ENCODE measurements around the gene CPB2. TPM values are rescaled to one million over a fixed set of nuclear protein-coding genes. Genes with fewer than 3 reads are reported as not detected.

Gene CPB2
- not detected for total RNA-seq
- long read RNA-seq, donor 1 = 0 reads
- long read RNA-seq, donor 2 = 0 reads

- DNase-seq (ENCODE audit: low spot score) = no peak
- intact Hi-C loops (cut with DNase I) = no loop called here
Observed at GRCh38 chr13:46104868-46105267, at the start of gene CPB2. CPB2 (minus strand) TSS chr13:46105033; CDS start chr13:46105009, 24 bp downstream.

GRCh38 chr13:46154136-46154801, 49.4 kb upstream of the CPB2 start:
- intact Hi-C loops (cut with DNase I) = no loop called here
- no peak for DNase-seq (ENCODE audit: low spot score)

GRCh38 chr13:46152627-46153328, 47.9 kb upstream of the CPB2 start:
- DNase-seq (ENCODE audit: low spot score) = no peak
- intact Hi-C loops (cut with DNase I) = no loop called here

DNA sequence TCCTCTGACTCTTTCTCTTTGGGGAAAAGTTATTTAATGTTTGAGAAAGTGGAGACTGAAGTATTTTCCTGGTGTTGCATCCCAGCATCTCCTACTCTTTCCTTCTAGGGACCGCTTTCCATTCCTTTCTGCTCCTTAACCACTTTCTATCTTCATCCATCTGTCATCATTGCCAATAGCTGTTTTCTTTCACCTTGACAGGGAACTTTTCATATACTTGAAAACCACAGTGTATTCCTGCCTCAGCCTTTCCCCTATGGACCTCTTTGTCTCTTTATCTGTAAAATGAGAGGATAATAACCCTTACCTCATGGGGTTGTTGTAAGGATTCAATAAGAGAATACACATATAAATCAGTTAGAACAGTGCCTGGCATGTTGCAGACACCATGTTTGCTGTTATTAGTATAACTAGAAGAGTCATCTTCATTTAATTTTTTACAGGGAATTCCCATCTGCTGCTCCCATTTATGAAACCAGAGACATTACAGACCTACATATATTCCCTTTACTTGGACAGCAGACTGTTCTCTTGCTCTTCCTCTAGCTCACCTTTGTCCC, 45.4 kb upstream of the CPB2 start:
- intact Hi-C loops (cut with DNase I) = no loop called here
- no peak for DNase-seq (ENCODE audit: low spot score)

GRCh38 chr13:46149272-46150133, 44.7 kb upstream of the CPB2 start:
- intact Hi-C loops (cut with DNase I) = no loop called here

GRCh38 chr13:46146898-46147297, 42.1 kb upstream of the CPB2 start:
- intact Hi-C loops (cut with DNase I) = no loop called here

More at GRCh38 chr13:46149272-46150133, 44.7 kb upstream of the CPB2 start:
- no peak for DNase-seq (ENCODE audit: low spot score)

DNA sequence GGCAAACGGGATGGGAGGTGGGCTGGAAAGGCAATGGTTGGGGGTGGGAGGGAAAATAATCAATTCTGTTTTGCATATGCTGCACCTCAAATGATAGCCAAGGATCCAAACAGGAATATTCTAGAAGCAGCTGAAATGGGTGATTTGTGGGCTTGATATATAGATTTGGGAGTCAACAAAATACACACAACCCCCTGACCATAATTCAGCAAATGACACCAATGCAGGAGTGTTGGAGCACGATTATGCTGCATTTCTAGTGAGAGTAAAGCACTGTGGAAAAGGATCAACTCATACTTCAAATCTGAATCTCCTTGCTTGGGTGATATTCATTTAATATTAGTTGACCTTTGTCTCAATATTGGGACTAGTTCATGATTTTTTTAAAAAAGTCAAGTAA, 41.1 kb upstream of the CPB2 start:
- intact Hi-C loops (cut with DNase I) = no loop called here
- no peak for DNase-seq (ENCODE audit: low spot score)

More at GRCh38 chr13:46146898-46147297, 42.1 kb upstream of the CPB2 start:
- DNase-seq (ENCODE audit: low spot score) = no peak

DNA sequence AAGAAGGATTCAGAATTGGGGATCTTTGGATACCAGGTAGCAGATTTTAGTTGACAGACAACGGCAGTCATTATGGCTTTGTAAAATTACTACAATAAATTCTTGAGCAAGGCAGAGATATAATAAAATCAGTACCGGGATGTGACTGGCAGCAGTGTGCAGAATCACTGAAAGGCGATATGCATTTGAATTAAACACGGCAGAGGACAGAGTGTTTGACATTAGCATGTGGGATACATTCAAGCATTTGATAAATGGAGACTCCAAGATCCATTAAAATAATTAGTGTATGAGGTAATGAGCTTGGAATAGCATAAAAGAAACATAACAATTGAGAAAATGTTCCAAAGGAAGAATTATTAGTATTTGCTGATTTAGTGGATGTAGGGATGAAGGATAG, 40.3 kb upstream of the CPB2 start:
- no peak for DNase-seq (ENCODE audit: low spot score)
- intact Hi-C loops (cut with DNase I) = no loop called here

- intact Hi-C loops (cut with DNase I) = no loop called here
- DNase-seq (ENCODE audit: low spot score) = no peak
Observed at GRCh38 chr13:46143184-46143701, 38.4 kb upstream of the CPB2 start.

DNA sequence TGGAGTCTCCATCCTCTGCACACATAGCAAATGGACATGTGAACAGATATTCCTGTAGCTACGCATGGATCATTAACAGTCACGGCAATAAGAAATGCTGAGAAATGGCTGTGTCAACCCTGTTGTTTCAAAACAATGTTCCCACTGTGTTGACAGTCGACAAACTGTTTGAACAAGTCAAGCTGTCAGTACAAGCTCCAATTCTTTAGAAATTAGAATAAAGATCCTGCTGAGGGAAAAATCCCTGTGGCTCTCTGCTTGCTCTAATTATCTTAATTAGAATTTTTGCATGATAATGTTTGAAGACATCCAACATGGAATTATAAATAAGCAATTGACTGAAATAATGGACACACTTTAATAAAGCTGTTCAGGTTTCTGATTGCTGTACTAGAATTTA, 37.9 kb upstream of the CPB2 start:
- DNase-seq (ENCODE audit: low spot score) = no peak
- intact Hi-C loops (cut with DNase I) = no loop called here

DNA sequence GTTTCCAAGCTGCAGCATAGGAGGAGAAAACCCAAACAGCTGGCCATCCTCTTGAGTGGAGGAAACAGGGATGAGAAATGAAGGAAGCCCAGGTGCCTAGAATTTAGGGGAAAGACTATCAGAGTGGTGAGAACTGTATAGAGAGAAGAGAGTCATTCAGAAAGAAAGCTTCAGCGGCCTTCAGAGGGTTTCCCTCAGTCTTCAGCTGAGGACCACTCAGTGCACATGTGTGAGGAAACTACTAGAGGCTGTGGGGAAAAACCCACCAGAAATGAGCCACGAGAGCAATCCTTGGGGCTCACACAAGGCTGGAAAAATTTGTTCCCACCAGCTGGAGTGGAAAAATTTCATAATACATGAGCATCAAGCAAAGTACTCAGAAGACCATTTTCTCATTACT, 35.2 kb upstream of the CPB2 start:
- no peak for DNase-seq (ENCODE audit: low spot score)
- intact Hi-C loops (cut with DNase I) = no loop called here

DNA sequence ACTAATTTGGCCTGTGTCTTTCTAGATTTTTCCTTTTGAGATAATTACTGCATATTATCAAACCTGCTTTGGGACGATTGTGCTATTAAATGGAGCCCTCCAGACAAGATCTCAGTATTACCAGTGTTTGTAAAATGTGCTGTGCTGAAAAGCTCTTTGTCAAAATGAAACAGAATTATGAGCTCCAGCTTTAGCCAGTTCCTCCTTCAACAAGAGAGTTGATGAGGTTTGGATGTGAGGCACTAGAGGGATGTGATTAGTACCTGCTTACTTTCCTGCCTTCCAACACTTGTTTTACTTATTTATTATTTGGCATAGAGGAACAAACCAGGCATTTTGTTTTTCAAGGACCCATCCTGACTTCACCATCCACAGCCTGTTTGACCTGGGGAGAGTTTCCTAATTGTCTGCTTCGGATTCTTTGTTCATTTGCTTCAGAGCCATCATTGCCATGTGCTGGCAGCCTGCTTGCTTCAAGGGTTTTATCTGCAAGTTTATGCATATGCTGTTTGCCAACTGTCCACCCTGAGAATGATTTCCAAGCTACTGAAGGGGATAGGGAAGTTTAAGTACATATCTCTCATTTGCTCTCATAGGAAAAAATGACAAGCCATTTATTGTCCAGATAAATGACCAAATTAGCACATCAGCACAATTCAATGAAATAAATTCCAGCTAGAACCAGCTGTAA, 32.9 kb upstream of the CPB2 start:
- intact Hi-C loops (cut with DNase I) = no loop called here

GRCh38 chr13:46136688-46137087, 31.9 kb upstream of the CPB2 start:
- no peak for DNase-seq (ENCODE audit: low spot score)
- intact Hi-C loops (cut with DNase I) = no loop called here

More for the DNA sequence above, 32.9 kb upstream of the CPB2 start:
- no peak for DNase-seq (ENCODE audit: low spot score)

GRCh38 chr13:46134961-46135522, 30.2 kb upstream of the CPB2 start:
- intact Hi-C loops (cut with DNase I) = no loop called here
- no peak for DNase-seq (ENCODE audit: low spot score)

DNA sequence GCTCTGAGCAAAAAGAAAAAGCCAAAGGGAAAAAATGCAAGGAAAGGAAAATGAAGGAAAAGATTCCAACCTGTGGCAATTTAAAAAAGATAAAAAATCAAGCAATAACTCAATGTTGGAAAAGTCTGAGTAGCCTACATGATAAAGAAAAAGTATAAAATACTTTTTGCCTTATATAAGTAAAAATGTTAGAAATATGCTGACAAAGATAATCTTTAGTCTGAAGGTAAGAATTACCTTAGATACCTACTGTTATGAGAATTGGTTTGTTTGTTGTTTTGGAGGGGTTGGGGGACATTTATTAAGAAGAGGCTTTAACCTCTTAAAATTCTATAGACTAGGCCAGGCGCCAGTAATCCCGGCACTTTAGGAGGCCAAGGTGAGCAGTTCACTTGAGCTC, 29.7 kb upstream of the CPB2 start:
- intact Hi-C loops (cut with DNase I) = no loop called here
- no peak for DNase-seq (ENCODE audit: low spot score)

- intact Hi-C loops (cut with DNase I) = no loop called here
- no peak for DNase-seq (ENCODE audit: low spot score)
Observed at GRCh38 chr13:46132109-46132508, 27.3 kb upstream of the CPB2 start.

- no peak for DNase-seq (ENCODE audit: low spot score)
- intact Hi-C loops (cut with DNase I) = no loop called here
Observed at GRCh38 chr13:46131705-46132104, 26.9 kb upstream of the CPB2 start.

DNA sequence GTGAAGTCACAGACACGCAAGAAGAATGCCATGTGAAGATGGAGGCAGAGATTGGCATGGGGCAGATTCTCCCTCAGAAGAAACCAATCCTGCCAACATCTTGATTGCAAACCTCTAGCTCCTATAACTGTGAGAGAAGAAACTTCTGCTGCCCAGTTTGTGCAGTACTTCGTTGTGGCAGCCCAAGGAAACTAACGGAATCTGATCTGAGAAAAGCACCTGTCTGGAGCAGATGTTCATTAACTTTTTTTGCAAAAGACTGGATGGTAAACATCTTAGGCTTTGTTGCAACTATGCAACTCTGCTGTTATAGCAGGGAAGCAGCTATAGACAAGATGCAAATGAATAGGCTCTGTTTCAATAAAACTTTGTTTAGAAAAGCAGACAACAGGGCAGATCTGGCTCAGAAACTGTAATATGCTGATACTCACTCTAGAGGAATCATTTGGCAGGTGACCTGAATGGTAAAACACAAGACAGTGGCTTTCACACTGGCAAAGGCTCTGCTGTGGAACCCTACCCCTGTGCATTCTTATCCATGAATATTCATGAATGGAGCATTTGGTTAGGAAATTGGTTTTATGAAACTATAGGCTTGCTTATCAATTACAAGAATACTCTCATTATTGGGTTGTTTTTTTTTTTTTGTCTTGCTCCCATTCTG, 25.3 kb upstream of the CPB2 start:
- intact Hi-C loops (cut with DNase I) = no loop called here

More for the DNA sequence above, 25.3 kb upstream of the CPB2 start:
- DNase-seq (ENCODE audit: low spot score) = no peak

All from posterior vena cava (tissue), 2 donors.